Measurements from ENCODE around the gene FPR3. TPM values are rescaled to one million over a fixed set of nuclear protein-coding genes. Genes with fewer than 3 reads are reported as not detected.

FPR3 gene
- polyA plus RNA-seq, 1 donor from 2014 or later, result not detected

GRCh38 chr19:51779703-51780102, 15.3 kb upstream of the FPR3 start:
- H3K27me3 ChIP-seq (ENCODE audit: insufficient read depth, low read depth, low read length), result peaks cover 8% of the 10 kb centered on the region
- no peak overlapping the region for H3K4me3 ChIP-seq (ENCODE audit: low read length)
- no peak for TF ChIP-seq RAD21 (conservative IDR thresholded peaks at IDR 0.05)
- H3K79me2 ChIP-seq (replicated peaks; ENCODE audit: insufficient read depth, low read length), result no peaks in the 10 kb centered on the region
- no peak overlapping the region for H3K4me2 ChIP-seq (ENCODE audit: low read length)
- H3K9ac ChIP-seq (ENCODE audit: low read length), result no peak overlapping the region
- no peaks in the 10 kb centered on the region for H3K9me2 ChIP-seq (ENCODE audit: insufficient read depth, low read length)
- no peak overlapping the region for H3K27ac ChIP-seq (ENCODE audit: low read length)
- H3F3A ChIP-seq (ENCODE audit: insufficient read depth, low read length, poor library complexity, severe bottlenecking), result no peaks in the 10 kb centered on the region
- H3K36me3 ChIP-seq (ENCODE audit: insufficient read depth, low read length), result no peaks in the 10 kb centered on the region
- no peaks in the 10 kb centered on the region for H3K9me3 ChIP-seq (ENCODE audit: low read length)
- no peaks in the 10 kb centered on the region for H4K20me1 ChIP-seq (ENCODE audit: insufficient read depth)
- H2AFZ ChIP-seq (ENCODE audit: low read depth, low read length), result no peak overlapping the region

- H3K36me3 ChIP-seq (ENCODE audit: insufficient read depth, low read length), result no peaks in the 10 kb centered on the region
- H2AFZ ChIP-seq (ENCODE audit: low read depth, low read length), result no peak overlapping the region
- no peak overlapping the region for H3K27ac ChIP-seq (ENCODE audit: low read length)
- H3K9ac ChIP-seq (ENCODE audit: low read length), result no peak overlapping the region
- no peaks in the 10 kb centered on the region for H3F3A ChIP-seq (ENCODE audit: insufficient read depth, low read length, poor library complexity, severe bottlenecking)
- H3K4me2 ChIP-seq (ENCODE audit: low read length), result no peak overlapping the region
- no peaks in the 10 kb centered on the region for H3K79me2 ChIP-seq (replicated peaks; ENCODE audit: insufficient read depth, low read length)
- H3K4me3 ChIP-seq (ENCODE audit: low read length), result no peak overlapping the region
- no peaks in the 10 kb centered on the region for H4K20me1 ChIP-seq (ENCODE audit: insufficient read depth)
- TF ChIP-seq SMC3 (conservative IDR thresholded peaks at IDR 0.05; ENCODE audit: poor library complexity), result no peak
- TF ChIP-seq CTCF (IDR thresholded peaks at IDR 0.05; ENCODE audit: poor library complexity, severe bottlenecking), result no peak
- TF ChIP-seq TAF1 (IDR thresholded peaks at IDR 0.05; ENCODE audit: low read depth), result no peak
- no peak for TF ChIP-seq REST (IDR thresholded peaks at IDR 0.05; ENCODE audit: borderline replicate concordance)
- TF ChIP-seq EZH2 (IDR thresholded peaks at IDR 0.05; ENCODE audit: borderline replicate concordance, insufficient read depth, low read length, poor library complexity, severe bottlenecking), result no peak
- no peak for TF ChIP-seq RAD21 (conservative IDR thresholded peaks at IDR 0.05)
- no peak for TF ChIP-seq EP300 (conservative IDR thresholded peaks at IDR 0.05; ENCODE audit: poor library complexity, severe bottlenecking)
- no peak for TF ChIP-seq POLR2AphosphoS5 (IDR thresholded peaks at IDR 0.05)
- peaks cover 8% of the 10 kb centered on the region for H3K27me3 ChIP-seq (ENCODE audit: insufficient read depth, low read depth, low read length)
- no peaks in the 10 kb centered on the region for H3K9me3 ChIP-seq (ENCODE audit: low read length)
- H3K9me2 ChIP-seq (ENCODE audit: insufficient read depth, low read length), result no peaks in the 10 kb centered on the region
These were observed 14.7 kb upstream of the FPR3 start for GRCh38 chr19:51780270-51780669.

GRCh38 chr19:51781999-51782398, 13.0 kb upstream of the FPR3 start:
- H3K27me3 ChIP-seq (ENCODE audit: insufficient read depth, low read depth, low read length), result peaks cover 8% of the 10 kb centered on the region
- no peak for TF ChIP-seq TAF1 (IDR thresholded peaks at IDR 0.05; ENCODE audit: low read depth)
- TF ChIP-seq MXI1 (conservative IDR thresholded peaks at IDR 0.05; ENCODE audit: poor library complexity, severe bottlenecking), result no peak
- TF ChIP-seq CTCF (IDR thresholded peaks at IDR 0.05; ENCODE audit: poor library complexity, severe bottlenecking), result no peak
- no peak for TF ChIP-seq RAD21 (conservative IDR thresholded peaks at IDR 0.05)
- TF ChIP-seq REST (IDR thresholded peaks at IDR 0.05; ENCODE audit: borderline replicate concordance), result no peak
- TF ChIP-seq EP300 (conservative IDR thresholded peaks at IDR 0.05; ENCODE audit: poor library complexity, severe bottlenecking), result no peak
- TF ChIP-seq EZH2 (IDR thresholded peaks at IDR 0.05; ENCODE audit: borderline replicate concordance, insufficient read depth, low read length, poor library complexity, severe bottlenecking), result no peak
- H3K4me3 ChIP-seq (ENCODE audit: low read length), result no peak overlapping the region
- no peaks in the 10 kb centered on the region for H3K9me2 ChIP-seq (ENCODE audit: insufficient read depth, low read length)
- H4K20me1 ChIP-seq (ENCODE audit: insufficient read depth), result no peaks in the 10 kb centered on the region
- no peaks in the 10 kb centered on the region for H3K79me2 ChIP-seq (replicated peaks; ENCODE audit: insufficient read depth, low read length)
- H3K9ac ChIP-seq (ENCODE audit: low read length), result no peak overlapping the region
- H3K36me3 ChIP-seq (ENCODE audit: insufficient read depth, low read length), result no peaks in the 10 kb centered on the region
- no peaks in the 10 kb centered on the region for H3F3A ChIP-seq (ENCODE audit: insufficient read depth, low read length, poor library complexity, severe bottlenecking)
- H3K9me3 ChIP-seq (ENCODE audit: low read length), result no peaks in the 10 kb centered on the region
- no peak overlapping the region for H3K4me2 ChIP-seq (ENCODE audit: low read length)
- no peak overlapping the region for H3K27ac ChIP-seq (ENCODE audit: low read length)
- no peak overlapping the region for H2AFZ ChIP-seq (ENCODE audit: low read depth, low read length)

All from neural cell (in vitro differentiated cells).